Measurements from ENCODE around the gene SYT13.

The SYT13 gene

DNA sequence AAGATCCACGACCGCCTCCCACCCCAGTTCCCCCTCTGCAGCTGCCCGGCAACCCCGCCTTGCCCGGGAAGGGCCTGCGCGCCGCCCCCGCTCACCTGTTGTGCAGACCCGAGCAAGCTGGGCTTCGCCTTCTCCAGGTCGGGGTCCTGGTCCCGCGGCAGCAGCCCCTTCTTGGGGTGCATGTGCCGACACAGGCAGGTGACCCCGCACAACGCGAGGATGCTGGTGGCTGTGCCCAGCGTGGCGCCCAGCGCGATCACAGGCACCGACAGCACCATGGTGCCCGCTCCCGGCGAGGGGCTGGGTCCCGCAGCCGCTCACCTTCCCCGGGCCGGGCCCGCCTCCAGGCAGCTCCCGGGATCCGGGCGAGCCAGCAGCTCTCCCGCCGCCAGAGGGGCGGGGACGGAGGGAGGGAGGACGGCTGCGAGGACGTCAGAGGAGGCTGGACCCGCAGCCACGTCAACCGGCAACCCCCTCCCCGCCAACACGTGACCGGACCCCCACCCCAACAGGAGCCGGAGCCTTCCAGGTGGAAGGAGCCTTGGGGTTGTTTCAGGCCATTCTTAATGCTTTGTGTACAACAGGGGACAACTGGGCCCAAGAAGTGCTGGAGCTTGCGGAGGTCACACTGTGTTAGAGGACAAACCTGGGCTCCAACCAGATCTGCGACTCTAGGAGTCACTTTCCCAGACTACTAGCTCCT lies at the start of gene SYT13:
TSS of gene SYT13 (minus strand) at position 412 of the 703 bp plus-strand sequence. CDS start at position 278, 134 bp downstream.
- DNase-seq = no peak

DNA sequence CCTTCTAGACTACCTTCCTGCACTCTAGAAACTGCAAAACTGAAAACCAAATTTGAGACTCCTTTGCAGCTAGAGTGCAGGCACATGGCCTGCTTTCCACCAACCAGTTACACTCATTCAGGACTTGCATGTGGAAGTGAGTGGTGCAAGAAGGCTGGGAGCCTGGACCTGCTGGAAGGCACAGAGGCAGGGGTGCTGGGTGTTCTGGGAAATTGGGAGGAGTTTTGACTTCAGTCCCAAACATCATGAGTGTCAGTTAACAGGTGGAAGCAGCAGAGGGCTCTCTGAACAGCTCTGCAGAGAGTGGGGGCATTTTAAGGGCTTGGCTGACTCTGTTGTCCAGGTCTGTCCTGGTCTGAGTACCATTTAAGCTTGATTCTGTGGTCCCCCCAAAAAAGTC lies 49.3 kb upstream of the SYT13 start:
- no peak for DNase-seq

GRCh38 chr11:45334836-45335235 lies 48.7 kb upstream of the SYT13 start:
- no peak for DNase-seq

DNA sequence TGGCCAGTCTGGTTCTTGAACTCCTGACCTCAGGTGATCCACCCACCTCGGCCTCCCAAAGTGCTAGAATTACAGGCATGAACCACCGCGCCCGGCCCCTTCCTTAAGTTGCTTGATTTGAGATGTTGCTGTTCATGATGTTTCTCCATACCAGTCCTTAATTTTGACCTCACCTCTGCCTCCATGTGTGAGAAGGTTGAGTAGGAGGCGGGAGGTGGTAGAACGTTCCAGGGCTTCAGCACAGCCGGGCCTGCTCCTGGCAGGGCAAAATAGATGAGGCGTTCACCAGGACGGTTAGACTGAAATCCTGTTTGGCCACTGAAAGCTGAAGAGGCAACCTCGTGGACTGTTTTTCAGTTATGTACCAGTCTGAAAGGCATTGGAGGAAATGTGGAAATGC lies 48.3 kb upstream of the SYT13 start:
- DNase-seq = no peak

DNA sequence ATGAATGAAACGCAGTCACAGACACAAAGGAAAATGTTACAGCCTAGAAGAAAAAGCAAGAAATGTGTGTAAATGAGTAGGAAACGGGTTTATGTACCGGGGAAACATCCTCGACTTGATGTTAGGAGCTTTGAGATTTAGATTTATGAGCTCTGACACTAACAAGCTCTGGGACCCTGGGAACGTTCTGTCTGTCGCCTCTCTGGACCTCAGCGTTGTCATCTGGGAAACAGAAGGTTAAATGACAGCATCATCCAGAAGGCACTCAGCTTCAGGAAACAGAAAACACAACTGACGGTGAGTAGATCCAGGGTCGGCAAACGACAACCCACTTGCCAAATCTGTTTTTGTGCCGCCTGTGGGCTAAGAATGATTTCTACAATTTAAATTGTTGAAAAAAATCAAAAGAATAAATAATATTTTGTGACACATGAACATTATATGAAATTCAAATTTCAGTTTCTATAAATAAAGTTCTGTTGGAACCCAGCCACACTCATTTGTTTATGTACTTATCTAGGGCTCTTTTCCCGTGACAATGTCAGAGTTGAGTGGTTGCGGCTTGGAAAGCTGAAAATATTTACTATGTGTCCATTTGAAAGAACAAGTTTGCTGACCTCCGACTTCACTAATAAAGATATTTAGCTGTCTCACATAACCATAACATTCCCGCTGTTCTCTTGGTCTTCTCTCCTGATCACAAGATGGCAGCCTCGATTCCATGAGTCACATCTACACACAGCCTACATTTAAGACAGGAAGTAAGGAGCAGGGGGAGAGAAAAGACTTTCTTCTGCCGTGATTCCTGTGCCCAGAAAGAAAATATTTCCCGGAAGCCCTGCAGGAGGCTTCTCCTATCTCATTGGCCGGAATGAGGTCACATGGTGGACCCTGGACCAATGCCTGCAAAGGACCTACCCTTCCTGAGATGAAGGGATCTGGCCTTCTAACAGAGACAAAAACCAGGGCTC lies 47.1 kb upstream of the SYT13 start:
- no peak for DNase-seq

DNA sequence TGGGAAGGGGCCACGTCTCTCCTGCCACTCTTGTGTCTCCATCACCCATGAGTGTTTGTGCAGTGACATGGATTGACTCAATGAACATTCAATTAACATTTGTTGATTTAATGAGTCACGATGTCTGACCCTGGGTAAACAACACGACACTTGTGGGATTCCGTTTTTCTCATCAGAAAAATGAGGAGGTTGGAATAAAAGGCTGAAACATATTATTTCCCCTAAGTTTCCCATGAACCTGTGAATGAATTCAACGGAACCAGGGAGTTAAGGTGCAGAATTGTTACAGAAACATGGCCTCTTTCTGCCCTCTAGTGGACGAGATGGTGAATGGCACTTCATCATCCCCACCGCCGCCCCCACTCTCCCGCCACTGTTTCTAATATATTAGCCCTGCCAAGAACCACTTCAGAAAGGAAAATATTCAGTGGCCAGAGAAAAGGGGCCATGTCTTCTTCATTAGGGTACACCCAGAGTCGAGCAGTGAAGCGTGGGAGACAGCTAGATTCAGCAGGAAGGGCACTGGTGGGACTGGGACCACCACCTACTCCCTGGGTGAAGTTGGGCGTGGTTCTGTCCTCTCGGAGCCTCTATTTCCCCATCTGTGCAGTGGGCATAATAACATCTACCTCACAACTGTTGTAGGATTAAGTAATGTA lies 46.3 kb upstream of the SYT13 start:
- DNase-seq = peak; percentile 45

DNA sequence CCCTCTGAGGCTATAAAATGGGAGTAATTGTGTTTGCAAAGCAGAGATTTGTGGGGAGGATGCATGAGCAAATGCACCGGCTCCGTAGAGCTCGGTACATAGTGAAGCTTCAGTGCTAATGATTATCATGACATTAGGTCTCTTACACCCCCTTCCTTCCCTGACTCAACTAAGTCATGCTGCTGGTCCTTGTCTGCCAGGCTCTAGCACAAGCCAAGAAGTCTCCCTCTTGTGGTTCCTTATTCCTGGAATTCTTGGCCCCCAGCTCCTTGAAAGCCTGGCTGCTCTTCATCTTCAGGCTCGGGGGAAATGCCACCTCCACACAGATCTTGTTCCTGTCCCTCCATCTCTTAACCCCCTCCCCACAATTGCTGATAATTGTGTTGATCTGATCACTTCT lies 45.7 kb upstream of the SYT13 start:
- DNase-seq = no peak

DNA sequence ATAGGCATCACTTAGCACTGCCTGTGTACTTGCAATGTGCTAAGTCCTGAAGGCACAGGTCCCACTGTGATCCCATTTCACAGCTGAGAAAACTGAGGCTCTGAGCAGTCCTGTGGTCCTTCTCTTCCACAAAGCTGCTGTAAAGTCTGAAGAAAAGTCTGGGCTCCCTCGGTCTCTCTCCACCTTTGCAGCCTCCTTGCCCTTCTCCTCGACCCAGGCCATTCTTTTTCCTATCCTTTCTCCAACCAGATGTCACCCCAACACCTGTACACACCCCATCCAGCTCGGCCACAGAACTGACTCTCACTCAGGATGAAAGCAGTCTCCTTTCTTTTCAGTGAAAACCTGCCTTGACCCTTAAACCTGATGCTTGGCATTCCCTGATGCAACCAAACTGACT lies 42.6 kb upstream of the SYT13 start:
- no peak for DNase-seq

DNA sequence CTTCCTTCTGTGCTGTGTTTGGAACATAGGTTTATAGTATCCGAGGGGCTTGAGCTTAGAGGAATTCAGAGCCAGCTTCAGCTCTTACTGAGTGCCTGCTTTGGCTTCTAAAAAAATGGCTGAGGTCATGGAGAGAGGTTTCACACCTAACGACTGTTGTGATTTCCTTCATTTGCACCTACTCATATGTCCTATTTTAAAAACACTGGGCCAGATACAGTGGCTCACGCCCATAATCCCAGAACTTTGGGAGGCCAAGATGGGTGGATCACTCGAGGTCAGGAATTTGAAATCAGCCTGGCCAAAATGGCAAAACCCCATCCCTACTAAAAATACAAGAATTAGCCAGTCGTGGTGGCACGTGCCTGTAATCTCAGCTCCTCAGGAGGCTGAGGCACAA lies 38.3 kb upstream of the SYT13 start:
- no peak for DNase-seq

- no peak for DNase-seq
These were observed 37.6 kb upstream of the SYT13 start for GRCh38 chr11:45323601-45324249.

GRCh38 chr11:45322891-45323600 lies 36.9 kb upstream of the SYT13 start:
- no peak for DNase-seq

DNA sequence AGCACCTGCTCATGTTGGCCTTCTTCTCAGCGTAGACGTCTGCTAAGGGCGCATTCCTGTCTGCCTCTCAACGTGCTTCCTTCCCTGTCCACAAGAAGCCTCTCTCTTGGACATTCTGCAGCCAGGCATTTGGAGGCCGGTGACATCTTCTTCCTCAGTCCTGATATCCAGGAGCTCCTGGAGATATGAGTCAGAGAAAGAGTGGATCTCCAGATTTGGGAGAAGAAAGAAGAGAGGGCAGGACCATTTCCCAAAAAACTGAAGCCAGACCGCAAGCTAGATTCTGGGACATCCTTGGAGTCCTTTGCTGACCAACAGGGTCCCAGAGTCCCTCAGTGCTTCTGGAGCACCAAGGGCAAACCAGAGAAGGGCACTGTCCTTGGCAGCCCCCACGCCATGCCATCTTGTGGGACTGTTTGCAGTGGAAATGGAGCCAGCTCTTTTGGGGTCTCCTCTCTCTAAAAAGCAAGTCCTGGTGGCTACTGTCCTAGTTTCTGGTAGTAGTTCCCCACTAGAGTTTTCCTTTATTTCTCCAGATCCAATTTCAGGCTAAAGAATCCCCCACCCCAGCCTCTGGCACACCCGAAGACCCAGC lies 36.1 kb upstream of the SYT13 start:
- no peak for DNase-seq

DNA sequence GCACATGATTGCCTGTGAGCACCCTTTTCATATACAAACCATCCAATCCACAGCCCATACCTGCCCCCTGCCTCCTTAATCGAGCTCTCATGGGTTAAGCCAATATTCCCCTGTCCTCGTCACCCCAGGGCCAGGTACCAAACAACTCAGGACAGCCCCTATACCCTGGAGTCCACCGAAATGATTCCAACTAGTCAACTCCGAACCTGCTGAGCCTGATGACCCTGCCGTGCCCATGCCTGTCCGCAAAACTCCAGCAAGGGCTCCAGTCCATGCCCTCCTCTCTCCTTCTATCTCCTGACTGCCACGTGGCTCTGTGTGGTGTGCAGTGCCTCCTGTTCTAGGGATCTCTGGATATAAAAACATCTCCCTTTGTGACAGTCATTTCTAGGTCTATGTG lies 35.5 kb upstream of the SYT13 start:
- DNase-seq = no peak

GRCh38 chr11:45321031-45321595 lies 35.0 kb upstream of the SYT13 start:
- no peak for DNase-seq

- DNase-seq = no peak
These were observed 34.2 kb upstream of the SYT13 start for GRCh38 chr11:45320371-45320770.

- DNase-seq = no peak
These were observed 32.9 kb upstream of the SYT13 start for GRCh38 chr11:45319077-45319476.

- DNase-seq = no peak
These were observed 32.4 kb upstream of the SYT13 start for GRCh38 chr11:45318516-45318915.

DNA sequence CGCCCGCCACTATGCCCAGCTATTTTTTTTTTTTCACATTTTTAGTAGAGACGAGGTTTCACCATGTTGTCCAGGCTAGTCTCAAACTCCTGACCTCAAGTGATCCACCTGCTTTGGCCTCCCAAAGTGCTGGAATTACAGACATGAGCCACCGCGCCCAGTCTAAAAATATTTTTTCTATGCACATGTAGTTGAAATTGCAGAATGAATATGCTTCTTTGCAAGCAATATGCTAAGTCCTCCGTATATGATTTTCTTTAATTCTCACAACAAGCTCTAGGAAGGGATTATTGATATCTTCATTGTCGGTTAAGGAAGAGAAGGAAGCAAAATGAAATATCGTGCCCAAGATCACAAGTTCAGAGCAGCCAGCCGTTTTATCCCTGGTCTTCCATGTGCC lies 30.1 kb upstream of the SYT13 start:
- DNase-seq = no peak

GRCh38 chr11:45314900-45315299 lies 28.8 kb upstream of the SYT13 start:
- DNase-seq = no peak

GRCh38 chr11:45313171-45313865 lies 27.2 kb upstream of the SYT13 start:
- DNase-seq = no peak
